DND-41 (cell line): ENCODE results near the gene PHACTR3.

Experiments
- ATAC-seq: fragments of 200-7000 bp; cut with Tn5 transposase; 3 replicates; pipeline ENCODE4 v1.9.1; 2021; ENCODE audit warnings: low read depth; ENCODE audit not compliant: insufficient read depth
- DNase-seq: peaks from one replicate; pipeline ENCODE4 v3.0.0-alpha.2; 2020
- H2AFZ ChIP-seq: 2 replicates; pipeline ENCODE4 v1.6.0; 2012; ENCODE audit warnings: low read depth, low read length
- H3K27ac ChIP-seq: 2 replicates; pipeline ENCODE4 v1.5.1; 2012; ENCODE audit warnings: low read length, inconsistent platforms
- H3K27me3 ChIP-seq: fragments of 200-600 bp; sonication (generic); 2 replicates; pipeline ENCODE4 v1.6.0; 2012; ENCODE audit warnings: low read length, mild to moderate bottlenecking, inconsistent platforms; ENCODE audit not compliant: insufficient read depth, poor library complexity
- H3K36me3 ChIP-seq: 2 replicates; pipeline ENCODE4 v1.5.1; 2012; ENCODE audit warnings: low read length, inconsistent platforms; ENCODE audit not compliant: insufficient read depth
- H3K4me1 ChIP-seq: 2 replicates; pipeline ENCODE4 v1.5.1; 2012; ENCODE audit warnings: mild to moderate bottlenecking, low read length; ENCODE audit not compliant: insufficient read depth
- H3K4me2 ChIP-seq: 2 replicates; pipeline ENCODE4 v1.6.0; 2012; ENCODE audit warnings: mild to moderate bottlenecking, moderate library complexity, low read length, inconsistent platforms; ENCODE audit not compliant: insufficient read depth
- H3K4me3 ChIP-seq, 2 experiments: fragments of 200-600 bp in 1 of 2; shearing (Covaris generic) in 1 of 2; 2 replicates each; pipeline ENCODE4 v1.5.1; 2012 to 2016; ENCODE audit warnings: inconsistent platforms in 2 of 2, low read length in 2 of 2, mild to moderate bottlenecking in 2 of 2, low read depth in 1 of 2, moderate library complexity in 1 of 2
- H3K79me2 ChIP-seq: 2 replicates; pipeline ENCODE4 v1.6.0; 2012; ENCODE audit warnings: low read length, inconsistent platforms; ENCODE audit not compliant: insufficient read depth
- H3K9ac ChIP-seq: 2 replicates; pipeline ENCODE4 v1.6.0; 2012; ENCODE audit warnings: low read depth, mild to moderate bottlenecking, inconsistent platforms, low read length, moderate library complexity
- H3K9me3 ChIP-seq: 2 replicates; pipeline ENCODE4 v1.5.1; 2012; ENCODE audit warnings: low read length, moderate library complexity, mild to moderate bottlenecking, inconsistent platforms; ENCODE audit not compliant: insufficient read depth, severe bottlenecking
- H4K20me1 ChIP-seq: 2 replicates; pipeline ENCODE4 v1.6.0; 2012; ENCODE audit warnings: low read length; ENCODE audit not compliant: insufficient read depth
- EZH2 ChIP-seq: IDR thresholded peaks from 3 replicates; pipeline ENCODE4 v1.6.1; 2012; ENCODE audit warnings: borderline replicate concordance, low read depth, mild to moderate bottlenecking, moderate library complexity, low read length, inconsistent platforms; ENCODE audit not compliant: severe bottlenecking
- TF ChIP-seq, protein P1 (sequence below): IDR thresholded peaks from 2 replicates; pipeline ENCODE4 v1.5.1; 2012; ENCODE audit warnings: borderline replicate concordance, low read length, moderate library complexity, mild to moderate bottlenecking; ENCODE audit not compliant: poor library complexity, severe bottlenecking; ENCODE audit errors: extremely low read depth

PHACTR3 gene

GRCh38 chr20:59785986-59786795 lies 181.9 kb downstream of the PHACTR3 start:
- no peak overlapping the region for H3K9ac ChIP-seq
- H3K4me1 ChIP-seq, result no peaks in the 10 kb centered on the region
- no peaks in the 10 kb centered on the region for H3K9me3 ChIP-seq
- no peak overlapping the region for H3K4me3 ChIP-seq
- no peaks in the 10 kb centered on the region for H3K36me3 ChIP-seq
- ATAC-seq (no peak), DNase-seq (no peak)
- H3K79me2 ChIP-seq, result no peaks in the 10 kb centered on the region
- TF ChIP-seq, protein P1, sequence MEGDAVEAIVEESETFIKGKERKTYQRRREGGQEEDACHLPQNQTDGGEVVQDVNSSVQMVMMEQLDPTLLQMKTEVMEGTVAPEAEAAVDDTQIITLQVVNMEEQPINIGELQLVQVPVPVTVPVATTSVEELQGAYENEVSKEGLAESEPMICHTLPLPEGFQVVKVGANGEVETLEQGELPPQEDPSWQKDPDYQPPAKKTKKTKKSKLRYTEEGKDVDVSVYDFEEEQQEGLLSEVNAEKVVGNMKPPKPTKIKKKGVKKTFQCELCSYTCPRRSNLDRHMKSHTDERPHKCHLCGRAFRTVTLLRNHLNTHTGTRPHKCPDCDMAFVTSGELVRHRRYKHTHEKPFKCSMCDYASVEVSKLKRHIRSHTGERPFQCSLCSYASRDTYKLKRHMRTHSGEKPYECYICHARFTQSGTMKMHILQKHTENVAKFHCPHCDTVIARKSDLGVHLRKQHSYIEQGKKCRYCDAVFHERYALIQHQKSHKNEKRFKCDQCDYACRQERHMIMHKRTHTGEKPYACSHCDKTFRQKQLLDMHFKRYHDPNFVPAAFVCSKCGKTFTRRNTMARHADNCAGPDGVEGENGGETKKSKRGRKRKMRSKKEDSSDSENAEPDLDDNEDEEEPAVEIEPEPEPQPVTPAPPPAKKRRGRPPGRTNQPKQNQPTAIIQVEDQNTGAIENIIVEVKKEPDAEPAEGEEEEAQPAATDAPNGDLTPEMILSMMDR, result no peak
- TF ChIP-seq EZH2, result no peak
- no peak overlapping the region for H3K4me2 ChIP-seq
- peaks cover 11% of the 10 kb centered on the region for H4K20me1 ChIP-seq
- no peak overlapping the region for H3K27ac ChIP-seq
- peaks cover 21% of the 10 kb centered on the region for H3K27me3 ChIP-seq
- no peak overlapping the region; the same call in 1 of the 2 replicates for H2AFZ ChIP-seq

DNA sequence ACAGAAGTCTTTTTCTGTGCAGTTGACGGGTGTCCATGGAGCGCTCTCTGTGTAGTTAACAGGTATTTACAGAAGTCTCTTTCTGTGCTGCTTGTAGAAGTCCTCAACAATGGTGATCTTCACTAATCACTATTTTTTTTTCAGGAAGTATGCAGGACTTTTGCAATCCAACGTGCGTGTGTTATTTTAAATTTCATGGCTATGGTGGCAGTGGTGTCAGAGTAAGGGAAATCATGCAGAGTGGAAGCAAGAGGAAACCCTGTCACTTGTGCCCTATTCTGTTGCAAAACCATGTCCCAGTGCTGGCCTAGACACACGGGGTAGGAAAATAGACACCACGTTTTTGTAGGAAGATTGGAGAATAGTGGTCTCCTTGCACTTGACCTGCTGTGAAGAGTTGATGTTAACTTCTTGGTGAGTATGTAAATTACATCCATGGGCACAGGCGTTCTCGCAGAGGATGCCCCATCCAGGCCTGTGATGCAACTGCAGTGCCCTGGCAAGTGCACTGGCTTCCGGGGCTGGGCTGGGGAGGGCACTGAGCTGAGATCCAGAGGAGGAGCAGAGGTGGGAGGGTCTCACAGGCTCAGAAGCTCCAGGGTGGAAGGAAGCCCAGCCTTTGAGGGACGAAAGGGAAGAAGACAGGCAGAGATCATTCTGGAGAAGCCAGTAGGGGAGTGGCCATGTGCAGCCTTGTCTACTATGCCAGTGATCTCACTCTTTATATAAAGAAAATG lies 182.6 kb downstream of the PHACTR3 start:
- Histone ChIP-seq H3K9ac (no peak overlapping the region), H3K4me3 (no peak overlapping the region), H3K27me3 (peaks cover 21% of the 10 kb centered on the region), H3K79me2 (no peaks in the 10 kb centered on the region), H2AFZ (no peak overlapping the region), H3K4me2 (no peak overlapping the region), H3K27ac (no peak overlapping the region), H3K4me1 (no peaks in the 10 kb centered on the region), H3K9me3 (peaks cover 2% of the 10 kb centered on the region), H3K36me3 (no peaks in the 10 kb centered on the region), H4K20me1 (peaks cover 11% of the 10 kb centered on the region)
- ATAC-seq (no peak), DNase-seq (no peak)
- TF ChIP-seq, protein P1, result no peak
- no peak for TF ChIP-seq EZH2

DNA sequence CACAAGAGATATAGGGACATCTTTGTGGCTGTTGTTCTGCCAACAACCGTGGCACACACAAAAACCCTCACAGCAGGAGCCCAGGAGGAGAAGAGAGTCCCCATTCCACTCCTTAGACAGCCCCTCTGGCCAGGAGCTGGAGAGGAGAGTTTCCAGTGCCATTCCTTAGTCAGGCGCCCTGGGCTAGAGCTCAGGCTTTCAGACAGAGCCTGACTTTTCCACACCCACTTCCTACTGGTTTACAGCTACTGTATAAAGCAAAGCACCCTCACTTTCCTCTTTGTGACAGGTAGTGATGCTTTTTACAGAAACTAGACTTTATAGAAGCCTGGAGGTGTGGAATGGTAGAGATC lies 183.2 kb downstream of the PHACTR3 start:
- no peak overlapping the region for H3K4me2 ChIP-seq
- peaks cover 11% of the 10 kb centered on the region for H4K20me1 ChIP-seq
- peaks cover 2% of the 10 kb centered on the region for H3K9me3 ChIP-seq
- no peak for DNase-seq
- no peaks in the 10 kb centered on the region for H3K4me1 ChIP-seq
- no peak overlapping the region for H3K27ac ChIP-seq
- TF ChIP-seq, protein P1, result no peak
- TF ChIP-seq EZH2, result no peak
- ATAC-seq, result no peak
- no peaks in the 10 kb centered on the region for H3K36me3 ChIP-seq
- no peak overlapping the region for H3K4me3 ChIP-seq
- H2AFZ ChIP-seq, result no peak overlapping the region
- H3K79me2 ChIP-seq, result no peaks in the 10 kb centered on the region
- peaks cover 21% of the 10 kb centered on the region for H3K27me3 ChIP-seq
- H3K9ac ChIP-seq, result no peak overlapping the region
